GM19240 (cell line): Measurements from ENCODE around the gene RTL3.
"Not testable (repeated sequence)": the region's sequence is repeated elsewhere in the genome, so short reads cannot be mapped to it uniquely, and the experiment has no call there.

ENCODE experiments used
- DNase-seq: peaks from one replicate; pipeline ENCODE4 v3.0.0; 2011; ENCODE audit warnings: low spot score; ENCODE audit not compliant: insufficient read length

RTL3 gene, protein sequence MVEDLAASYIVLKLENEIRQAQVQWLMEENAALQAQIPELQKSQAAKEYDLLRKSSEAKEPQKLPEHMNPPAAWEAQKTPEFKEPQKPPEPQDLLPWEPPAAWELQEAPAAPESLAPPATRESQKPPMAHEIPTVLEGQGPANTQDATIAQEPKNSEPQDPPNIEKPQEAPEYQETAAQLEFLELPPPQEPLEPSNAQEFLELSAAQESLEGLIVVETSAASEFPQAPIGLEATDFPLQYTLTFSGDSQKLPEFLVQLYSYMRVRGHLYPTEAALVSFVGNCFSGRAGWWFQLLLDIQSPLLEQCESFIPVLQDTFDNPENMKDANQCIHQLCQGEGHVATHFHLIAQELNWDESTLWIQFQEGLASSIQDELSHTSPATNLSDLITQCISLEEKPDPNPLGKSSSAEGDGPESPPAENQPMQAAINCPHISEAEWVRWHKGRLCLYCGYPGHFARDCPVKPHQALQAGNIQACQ

GRCh38 chrX:78658845-78659744 lies at the start of gene RTL3:
Gene RTL3 (minus strand): TSS chrX:78659328. CDS start chrX:78658420, 908 bp downstream.
- no peak for DNase-seq

DNA sequence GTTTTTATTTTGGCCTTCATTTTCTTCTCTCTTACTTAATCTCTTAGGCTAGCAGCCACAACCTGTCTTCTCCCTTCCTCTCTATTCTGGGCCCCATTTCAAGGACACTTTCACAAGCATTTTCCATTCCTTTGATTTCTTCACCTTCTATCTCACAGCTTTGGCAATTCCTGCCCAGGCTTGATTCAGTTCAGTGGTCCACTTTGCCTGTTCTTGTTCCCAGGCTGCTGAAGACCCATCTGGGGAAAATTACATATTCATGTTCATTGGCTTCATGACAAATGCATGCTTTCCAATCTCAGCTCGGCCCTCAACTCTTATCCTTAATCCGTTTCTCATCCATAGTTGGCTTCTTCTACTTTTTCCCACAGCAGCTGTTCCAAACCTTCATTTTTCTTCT lies 49.7 kb upstream of the RTL3 start:
- no peak for DNase-seq

GRCh38 chrX:78708262-78708661 lies 49.1 kb upstream of the RTL3 start:
- no peak for DNase-seq

GRCh38 chrX:78706071-78706470 lies 46.9 kb upstream of the RTL3 start:
- DNase-seq: no peak

DNA sequence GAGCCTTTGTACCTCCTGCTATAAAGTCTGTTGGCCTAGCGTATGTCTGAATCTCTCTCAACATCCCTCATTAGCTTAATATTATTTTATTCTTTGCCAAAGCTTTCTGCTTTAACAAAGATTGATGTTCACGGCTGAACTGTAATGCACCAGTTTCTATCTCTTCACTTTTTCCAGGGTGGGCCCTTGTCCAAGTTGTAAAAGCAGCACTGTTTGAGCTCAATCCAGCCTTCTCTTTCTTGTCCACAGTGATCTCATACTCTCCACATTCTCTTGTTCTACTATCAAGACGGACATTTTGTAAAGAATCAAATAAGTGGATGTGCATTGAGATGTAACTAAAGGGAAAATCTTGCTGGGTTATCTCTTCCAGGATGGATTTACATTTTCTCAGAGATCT lies 34.4 kb upstream of the RTL3 start:
- DNase-seq: no peak

DNA sequence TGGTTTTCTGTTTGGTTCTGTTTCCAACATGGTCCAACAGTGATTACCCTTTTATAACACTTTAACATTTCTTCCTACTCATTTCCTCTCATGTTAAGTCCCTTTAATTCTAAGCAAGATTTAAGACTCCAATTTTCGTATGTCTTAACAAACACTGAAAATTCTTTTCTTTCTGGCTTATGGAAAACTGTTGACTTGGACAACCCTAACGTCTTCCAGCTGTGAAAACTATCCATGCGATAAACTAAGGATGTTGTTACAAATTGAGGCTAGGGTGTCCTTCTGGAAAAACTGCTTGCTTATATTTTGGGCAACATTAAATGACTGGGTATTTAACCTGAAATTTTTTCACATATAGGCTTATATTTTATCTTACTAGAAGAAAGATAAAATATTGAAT lies 33.9 kb upstream of the RTL3 start:
- no peak for DNase-seq

DNA sequence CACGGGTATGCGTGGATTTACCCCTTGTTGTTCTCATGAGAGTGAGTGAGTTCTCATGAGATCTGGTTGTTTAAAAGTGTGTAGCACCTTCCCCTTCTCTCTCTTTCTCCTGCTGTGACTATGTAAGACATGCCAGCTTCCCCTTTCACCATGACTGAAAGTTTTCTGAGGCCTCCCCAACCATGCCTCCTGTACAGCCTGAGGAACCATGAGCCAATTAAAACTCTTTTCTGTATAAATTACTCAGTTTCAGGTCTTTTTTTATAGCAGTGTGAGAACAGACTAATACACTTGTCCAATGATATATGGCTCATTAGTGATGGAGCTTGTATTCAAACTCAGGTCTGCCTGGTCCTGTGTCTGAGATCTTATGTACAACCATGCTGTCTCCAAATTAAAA lies 28.5 kb upstream of the RTL3 start:
- DNase-seq: no peak

GRCh38 chrX:78673246-78673645 lies 14.1 kb upstream of the RTL3 start:
- no peak for DNase-seq

DNA sequence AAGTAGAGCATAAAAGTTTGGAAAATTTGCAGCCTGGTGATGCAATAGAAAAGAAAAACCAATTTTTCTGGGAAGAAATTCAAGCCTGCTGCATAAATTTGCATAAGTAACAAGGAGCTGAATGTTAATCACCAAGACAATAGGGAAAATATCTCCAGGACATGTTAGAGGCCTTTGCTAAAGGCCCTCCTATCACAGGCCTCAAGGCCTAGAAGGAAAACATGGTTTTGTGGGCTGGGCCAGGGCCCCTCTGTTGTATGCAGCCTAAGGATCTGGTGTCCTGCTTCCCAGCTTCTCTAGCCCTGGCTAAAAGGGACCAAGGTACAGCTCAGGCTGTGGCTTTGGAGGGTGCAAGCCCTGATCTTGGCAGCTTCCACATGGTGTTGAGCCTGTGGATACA lies 6.2 kb upstream of the RTL3 start:
- DNase-seq: no peak

DNA sequence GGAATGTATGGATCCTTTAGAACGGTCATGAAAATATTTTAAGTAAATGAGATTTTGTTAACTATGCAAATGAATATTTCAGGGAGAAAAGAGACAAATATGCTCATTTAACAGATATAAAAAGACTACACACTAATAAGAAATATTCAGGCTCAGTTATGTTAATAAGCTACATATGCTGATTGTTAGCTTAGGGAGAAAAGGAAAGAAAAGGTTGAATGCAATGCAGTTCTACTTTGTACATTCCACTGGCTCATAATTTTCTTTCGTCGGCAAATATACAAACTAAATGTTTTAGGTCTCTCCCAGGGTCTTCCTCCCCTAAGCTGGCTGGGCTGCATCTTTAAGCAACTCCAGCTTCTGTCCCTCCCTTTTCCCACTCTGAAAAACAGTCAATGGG lies 2.7 kb upstream of the RTL3 start:
- DNase-seq: no peak

DNA sequence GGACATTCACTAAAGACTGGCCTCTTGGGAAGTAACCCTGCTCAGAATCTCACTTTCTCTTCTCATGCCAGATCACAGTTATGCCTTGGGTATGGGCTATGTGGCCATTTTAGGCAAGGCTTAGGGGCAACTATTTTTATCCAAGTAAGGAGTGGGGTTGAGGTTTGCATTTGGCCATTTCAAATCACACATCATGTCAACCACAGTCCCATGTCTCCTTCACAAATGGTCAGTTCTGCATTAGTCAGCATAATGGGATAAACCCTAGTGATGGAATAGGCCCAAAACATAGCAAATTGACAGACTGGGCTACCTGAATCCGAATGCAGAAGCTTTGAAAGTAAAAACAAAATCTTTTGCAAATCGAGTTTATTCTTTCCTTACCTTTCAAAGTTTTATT lies 827 bp upstream of the RTL3 start:
- no peak for DNase-seq

GRCh38 chrX:78658414-78658813 lies 714 bp downstream of the RTL3 start:
- no peak for DNase-seq

GRCh38 chrX:78655642-78656041 lies 3.5 kb downstream of the RTL3 start:
- DNase-seq: no peak

- no peak for DNase-seq
These were observed 5.9 kb downstream of the RTL3 start for GRCh38 chrX:78653118-78653822.

GRCh38 chrX:78650906-78651437 lies 8.2 kb downstream of the RTL3 start:
- DNase-seq: no peak

DNA sequence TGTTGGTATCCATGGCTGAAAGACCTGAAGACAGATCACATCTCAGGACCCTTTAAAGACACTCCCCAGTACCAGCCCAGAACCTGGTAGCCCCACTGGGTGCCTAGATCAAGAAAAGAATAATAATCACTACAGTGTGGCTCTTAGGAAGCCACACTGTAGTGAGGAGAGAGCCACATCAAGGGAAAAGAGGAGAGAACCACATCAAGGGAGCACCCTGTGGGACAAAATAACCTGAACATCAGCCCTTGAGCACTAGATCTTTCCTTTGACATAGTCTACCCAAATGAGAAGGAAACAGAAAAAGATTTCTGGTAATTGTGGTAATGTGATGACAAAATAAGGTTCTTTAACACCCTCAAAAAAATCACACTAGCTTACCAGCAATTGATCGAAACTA lies 15.3 kb downstream of the RTL3 start:
- DNase-seq: no peak

GRCh38 chrX:78643096-78643495 lies 16.0 kb downstream of the RTL3 start:
- no peak for DNase-seq

DNA sequence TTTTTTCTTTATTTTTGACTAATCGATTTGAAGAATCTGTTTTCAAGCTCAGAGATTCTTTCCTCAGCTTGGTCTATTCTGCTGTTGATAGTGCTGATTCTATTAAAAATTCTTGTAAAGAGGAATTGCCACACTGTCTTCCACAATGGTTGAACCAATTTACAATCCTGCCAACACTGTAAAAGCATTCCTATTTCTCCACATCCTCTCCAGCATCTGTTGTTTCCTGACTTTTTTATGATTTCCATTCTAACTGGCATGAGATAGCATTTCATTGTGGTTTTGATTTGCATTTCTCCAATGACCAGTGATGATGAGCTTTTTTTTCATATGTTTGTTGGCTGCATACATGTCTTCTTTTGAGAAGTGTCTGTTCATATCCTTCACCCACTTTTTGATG lies 23.0 kb downstream of the RTL3 start:
- DNase-seq: not testable (repeated sequence)

GRCh38 chrX:78624962-78625909 lies 33.9 kb downstream of the RTL3 start:
- DNase-seq: no peak

DNA sequence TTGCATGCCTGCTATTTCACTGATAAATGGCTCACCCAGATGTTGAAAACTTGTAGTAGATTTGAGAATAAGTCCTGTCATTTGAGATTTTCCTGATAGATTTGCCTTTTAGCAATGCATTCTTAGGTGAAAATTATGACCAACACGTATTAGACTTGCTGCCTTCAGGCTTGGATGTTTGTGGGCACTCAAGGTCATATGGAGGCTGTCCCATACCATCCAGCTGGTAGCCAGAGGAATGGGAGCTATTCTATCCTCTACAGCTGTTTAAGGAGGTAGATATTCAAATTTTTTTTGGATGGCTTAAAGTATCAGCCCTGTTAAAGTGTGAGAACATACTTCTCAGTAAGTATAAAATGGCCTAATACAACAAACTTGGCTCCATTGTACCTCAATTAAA lies 34.7 kb downstream of the RTL3 start:
- no peak for DNase-seq
